Measurements from ENCODE around the gene AKNA.

DNA sequence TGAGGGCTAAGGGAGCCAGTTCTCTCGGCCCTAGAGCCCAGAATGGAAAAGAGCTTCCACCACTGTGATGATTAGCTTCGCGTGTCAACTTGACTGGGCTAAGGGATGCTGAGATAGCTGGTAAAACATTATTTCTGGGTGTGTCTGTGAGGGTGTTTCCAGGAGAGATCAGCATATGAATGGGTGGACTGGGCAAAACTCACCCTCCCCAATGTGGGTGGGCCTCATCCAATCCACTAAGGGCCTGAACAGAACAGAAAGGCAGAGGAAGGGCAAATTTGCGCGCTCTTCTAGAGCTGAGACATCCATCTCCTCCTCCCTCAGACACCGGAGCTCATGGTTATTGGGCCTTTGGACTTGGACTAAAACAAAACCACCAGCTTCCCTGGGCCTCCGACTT, 20.9 kb upstream of the AKNA start:
- TF ChIP-seq, protein P1, sequence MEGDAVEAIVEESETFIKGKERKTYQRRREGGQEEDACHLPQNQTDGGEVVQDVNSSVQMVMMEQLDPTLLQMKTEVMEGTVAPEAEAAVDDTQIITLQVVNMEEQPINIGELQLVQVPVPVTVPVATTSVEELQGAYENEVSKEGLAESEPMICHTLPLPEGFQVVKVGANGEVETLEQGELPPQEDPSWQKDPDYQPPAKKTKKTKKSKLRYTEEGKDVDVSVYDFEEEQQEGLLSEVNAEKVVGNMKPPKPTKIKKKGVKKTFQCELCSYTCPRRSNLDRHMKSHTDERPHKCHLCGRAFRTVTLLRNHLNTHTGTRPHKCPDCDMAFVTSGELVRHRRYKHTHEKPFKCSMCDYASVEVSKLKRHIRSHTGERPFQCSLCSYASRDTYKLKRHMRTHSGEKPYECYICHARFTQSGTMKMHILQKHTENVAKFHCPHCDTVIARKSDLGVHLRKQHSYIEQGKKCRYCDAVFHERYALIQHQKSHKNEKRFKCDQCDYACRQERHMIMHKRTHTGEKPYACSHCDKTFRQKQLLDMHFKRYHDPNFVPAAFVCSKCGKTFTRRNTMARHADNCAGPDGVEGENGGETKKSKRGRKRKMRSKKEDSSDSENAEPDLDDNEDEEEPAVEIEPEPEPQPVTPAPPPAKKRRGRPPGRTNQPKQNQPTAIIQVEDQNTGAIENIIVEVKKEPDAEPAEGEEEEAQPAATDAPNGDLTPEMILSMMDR (IDR thresholded peaks at IDR 0.05 in 2 of 3, conservative IDR thresholded peaks at IDR 0.05 in 1 of 3; ENCODE audit: borderline replicate concordance in 1 of 3, insufficient read depth in 1 of 3, low read depth in 2 of 3, low read length in 2 of 3) = no peak
- TF ChIP-seq POLR2A (IDR thresholded peaks at IDR 0.05; ENCODE audit: borderline replicate concordance, extremely low read depth, insufficient read depth, insufficient read length) (no peak), YY1 (IDR thresholded peaks at IDR 0.05; ENCODE audit: extremely low read depth, insufficient replicate concordance, low read depth, low read length) (no peak), EZH2 (IDR thresholded peaks at IDR 0.05) (no peak), CEBPB (IDR thresholded peaks at IDR 0.05; ENCODE audit: low read depth) (no peak), RAD21 (IDR thresholded peaks at IDR 0.05; ENCODE audit: low read depth) (no peak), EZH2phosphoT487 (IDR thresholded peaks at IDR 0.05; ENCODE audit: borderline replicate concordance) (no peak), SP1 (IDR thresholded peaks at IDR 0.05; ENCODE audit: low read depth) (no peak), ZNF274 (IDR thresholded peaks at IDR 0.05; ENCODE audit: low read depth, low read length) (no peak), POLR2AphosphoS5 (IDR thresholded peaks at IDR 0.05; ENCODE audit: low read depth, low read length) (no peak), SIN3A (IDR thresholded peaks at IDR 0.05; ENCODE audit: low read depth) (no peak)
- TF ChIP-seq, protein P2, sequence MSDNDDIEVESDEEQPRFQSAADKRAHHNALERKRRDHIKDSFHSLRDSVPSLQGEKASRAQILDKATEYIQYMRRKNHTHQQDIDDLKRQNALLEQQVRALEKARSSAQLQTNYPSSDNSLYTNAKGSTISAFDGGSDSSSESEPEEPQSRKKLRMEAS (IDR thresholded peaks at IDR 0.05) = no peak
- TF ChIP-seq, protein P3, sequence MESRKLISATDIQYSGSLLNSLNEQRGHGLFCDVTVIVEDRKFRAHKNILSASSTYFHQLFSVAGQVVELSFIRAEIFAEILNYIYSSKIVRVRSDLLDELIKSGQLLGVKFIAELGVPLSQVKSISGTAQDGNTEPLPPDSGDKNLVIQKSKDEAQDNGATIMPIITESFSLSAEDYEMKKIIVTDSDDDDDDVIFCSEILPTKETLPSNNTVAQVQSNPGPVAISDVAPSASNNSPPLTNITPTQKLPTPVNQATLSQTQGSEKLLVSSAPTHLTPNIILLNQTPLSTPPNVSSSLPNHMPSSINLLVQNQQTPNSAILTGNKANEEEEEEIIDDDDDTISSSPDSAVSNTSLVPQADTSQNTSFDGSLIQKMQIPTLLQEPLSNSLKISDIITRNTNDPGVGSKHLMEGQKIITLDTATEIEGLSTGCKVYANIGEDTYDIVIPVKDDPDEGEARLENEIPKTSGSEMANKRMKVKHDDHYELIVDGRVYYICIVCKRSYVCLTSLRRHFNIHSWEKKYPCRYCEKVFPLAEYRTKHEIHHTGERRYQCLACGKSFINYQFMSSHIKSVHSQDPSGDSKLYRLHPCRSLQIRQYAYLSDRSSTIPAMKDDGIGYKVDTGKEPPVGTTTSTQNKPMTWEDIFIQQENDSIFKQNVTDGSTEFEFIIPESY (IDR thresholded peaks at IDR 0.05; ENCODE audit: extremely low read depth, insufficient replicate concordance, low read length) = no peak
